ENCODE measurements around the gene FHAD1. TPM values are rescaled to one million over a fixed set of nuclear protein-coding genes. Genes with fewer than 3 reads are reported as not detected.

FHAD1 gene
- total and polyA plus RNA-seq, 10 of the 15 experiments (the other 5 are each of a cell fraction or from before 2014, with no cell fraction given), result 0.09 to 1.0 (median 0.32) TPM; not detected in 2

GRCh38 chr1:15410223-15410883 is 163.3 kb downstream of the FHAD1 start:
- H3K27ac ChIP-seq (ENCODE audit: control insufficient read depth, insufficient read depth), result peak overlapping the region; percentile 75
- H3K4me3 ChIP-seq, result peak overlapping the region; percentile 97
- H3K36me3 ChIP-seq (ENCODE audit: control insufficient read depth in 2 of 2, insufficient read depth in 2 of 2, low read length in 1 of 2), result peaks cover 0 to 2% of the 10 kb centered on the region in 2 experiments; a peak in 1 of 4 replicates
- in situ Hi-C loops (cut with MboI), result no loop called here
- H3K4me2 ChIP-seq (ENCODE audit: control insufficient read depth, insufficient read depth), result peak overlapping the region; percentile 59
- H3K9ac ChIP-seq (ENCODE audit: control insufficient read depth, insufficient read depth, low read length), result peak overlapping the region; percentile 83
- ChIA-PET POLR2A (interaction anchor here (0.6 to 1.7 kb wide), 4 partner anchors 9 to 287 kb away, joined by 3 to 4 read pairs (median 4); no protein-coding TSS in a partner anchor), CTCF (no interaction called here), RAD21 (ENCODE audit: unreplicated experiment) (interaction anchor here (0.9 to 1.4 kb wide), 2 partner anchors 21 to 115 kb away, joined by 3 to 9 read pairs; no protein-coding TSS in a partner anchor), SMC1A (ENCODE audit: uncharacterized antibody, unreplicated experiment) (interaction anchor here (0.7 kb wide), 1 partner anchor 21 kb away, joined by 3 read pairs; no protein-coding TSS in a partner anchor)
- peaks cover 0 to 3% of the 10 kb centered on the region in 2 experiments; a peak in 1 of 4 replicates for H3K27me3 ChIP-seq (replicated peaks in 1 of 2; ENCODE audit: control insufficient read depth in 2 of 2, insufficient read depth in 2 of 2, low read length in 1 of 2)
- intact Hi-C loops (cut with micrococcal nuclease; ENCODE audit: unreplicated experiment), result no loop called here
- no peaks in the 10 kb centered on the region for H4K20me1 ChIP-seq (ENCODE audit: control insufficient read depth, insufficient read depth)
- H3K4me1 ChIP-seq (ENCODE audit: control insufficient read depth, insufficient read depth, low read length), result peaks cover 24% of the 10 kb centered on the region
- 1% methylated on average over 18 of the region's 53 CpGs for WGBS (ENCODE audit: insufficient coverage, insufficient replicate concordance, low lambda C conversion rate, missing lambda C conversion rate)
- TF ChIP-seq NFXL1 (IDR thresholded peaks at IDR 0.05; ENCODE audit: borderline replicate concordance) (no peak), SPI1 (IDR thresholded peaks at IDR 0.05; ENCODE audit: borderline replicate concordance, insufficient read depth, low read depth, low read length) (peak; percentile 27; the same call in 1 of the 2 replicates), BHLHE40 (IDR thresholded peaks at IDR 0.05; ENCODE audit: borderline replicate concordance in 1 of 2, low read depth in 2 of 2, low read length in 1 of 2) (peak in 1 of 2 experiments; percentile 49; a peak in 2 of 4 replicates), MYC (IDR thresholded peaks at IDR 0.05; ENCODE audit: insufficient read depth, insufficient read length, insufficient replicate concordance, low read length, severe bottlenecking) (no peak), PAX5 (IDR thresholded peaks at IDR 0.05; ENCODE audit: borderline replicate concordance, low read depth, low read length) (no peak), RUNX3 (IDR thresholded peaks at IDR 0.05; ENCODE audit: low read length) (0 out of 2 replicates have a peak, but pooled peaks have one; percentile 10)
- peak; percentile 7 for FAIRE-seq
- no peak for DNase-seq (ENCODE audit: low read depth, low spot score)
- H3K79me2 ChIP-seq (ENCODE audit: control insufficient read depth, insufficient read depth, low read length), result peaks cover 55% of the 10 kb centered on the region
- peak; percentile 7 for ATAC-seq
- no TSS peak for BruUV-seq (replicated peaks)
- H3K9me3 ChIP-seq (replicated peaks; ENCODE audit: control insufficient read depth, insufficient read depth, low read length), result no peaks in the 10 kb centered on the region
- no peak overlapping the region; the same call in none of the 2 replicates for H2AFZ ChIP-seq (ENCODE audit: control insufficient read depth, low read depth, low read length)
